Transverse colon (tissue), 4 donors: ENCODE results near the gene RDH16.

ENCODE experiments used
- CTCF ChIP-seq, 5 experiments: fragments of 200-600 bp in 3 of 5; fragments of 450-650 bp in 2 of 5; sonication (generic) in 3 of 5; IDR thresholded peaks; 1 replicate in 2 of 5; 2 replicates in 3 of 5; pipeline ENCODE4 v1.5.1; 2016 to 2017; ENCODE audit warnings: antibody characterized with exemption in 5 of 5, inconsistent platforms in 3 of 5, mild to moderate bottlenecking in 2 of 5, moderate library complexity in 1 of 5
- EP300 ChIP-seq: sonication (generic); formaldehyde crosslinking; IDR thresholded peaks from one replicate; pipeline ENCODE4 v1.6.1; 2017; ENCODE audit warnings: antibody characterized with exemption, low read depth
- POLR2A ChIP-seq: fragments of 450-650 bp; IDR thresholded peaks from one replicate; pipeline ENCODE4 v1.6.1; 2016; ENCODE audit warnings: antibody characterized with exemption, mild to moderate bottlenecking, moderate library complexity
- POLR2AphosphoS5 ChIP-seq, 3 donors: sonication (generic); formaldehyde crosslinking; IDR thresholded peaks; one replicate each; pipeline ENCODE4 v1.6.1; 2016; ENCODE audit warnings: antibody characterized with exemption in 3 of 3

GRCh38 chr12:56943878-56944277 lies 13.5 kb downstream of the RDH16 start:
- TF ChIP-seq CTCF (IDR thresholded peaks at IDR 0.05) (no peak), POLR2AphosphoS5 (IDR thresholded peaks at IDR 0.05) (no peak), POLR2A (no peak), EP300 (no peak)
